Measurements from ENCODE around the gene SNX8.

The SNX8 gene

DNA sequence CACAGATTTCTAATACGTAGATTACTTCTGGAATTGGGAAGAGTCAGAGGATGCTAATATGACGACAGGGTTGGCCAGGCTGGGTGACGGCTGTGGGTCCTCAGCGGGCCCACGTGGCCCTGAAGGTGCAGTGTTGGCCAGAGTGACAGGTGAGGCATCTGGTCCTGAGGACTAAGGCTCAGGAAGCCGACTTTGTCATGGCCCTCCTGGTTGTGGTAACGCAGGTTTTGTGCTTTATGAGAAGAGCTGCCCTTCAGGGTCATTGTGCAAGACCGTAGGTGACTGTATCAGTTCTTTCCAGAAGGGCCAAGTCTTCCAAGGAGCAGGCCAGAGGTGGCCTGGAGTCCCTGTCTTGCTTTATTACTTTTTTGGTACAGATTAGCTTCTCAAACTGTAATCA, 42.9 kb upstream of the SNX8 start:
- TF ChIP-seq, protein P1, sequence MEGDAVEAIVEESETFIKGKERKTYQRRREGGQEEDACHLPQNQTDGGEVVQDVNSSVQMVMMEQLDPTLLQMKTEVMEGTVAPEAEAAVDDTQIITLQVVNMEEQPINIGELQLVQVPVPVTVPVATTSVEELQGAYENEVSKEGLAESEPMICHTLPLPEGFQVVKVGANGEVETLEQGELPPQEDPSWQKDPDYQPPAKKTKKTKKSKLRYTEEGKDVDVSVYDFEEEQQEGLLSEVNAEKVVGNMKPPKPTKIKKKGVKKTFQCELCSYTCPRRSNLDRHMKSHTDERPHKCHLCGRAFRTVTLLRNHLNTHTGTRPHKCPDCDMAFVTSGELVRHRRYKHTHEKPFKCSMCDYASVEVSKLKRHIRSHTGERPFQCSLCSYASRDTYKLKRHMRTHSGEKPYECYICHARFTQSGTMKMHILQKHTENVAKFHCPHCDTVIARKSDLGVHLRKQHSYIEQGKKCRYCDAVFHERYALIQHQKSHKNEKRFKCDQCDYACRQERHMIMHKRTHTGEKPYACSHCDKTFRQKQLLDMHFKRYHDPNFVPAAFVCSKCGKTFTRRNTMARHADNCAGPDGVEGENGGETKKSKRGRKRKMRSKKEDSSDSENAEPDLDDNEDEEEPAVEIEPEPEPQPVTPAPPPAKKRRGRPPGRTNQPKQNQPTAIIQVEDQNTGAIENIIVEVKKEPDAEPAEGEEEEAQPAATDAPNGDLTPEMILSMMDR (IDR thresholded peaks at IDR 0.05; ENCODE audit: low read depth, low read length) = no peak
- in situ Hi-C loops (cut with HindIII; ENCODE audit: low sequenced_read_pairs) = no loop called here
- no peak overlapping the region for H3K4me3 ChIP-seq (ENCODE audit: low read depth, low read length)
- DNase-seq (ENCODE audit: low read depth, low spot score) = no peak

DNA sequence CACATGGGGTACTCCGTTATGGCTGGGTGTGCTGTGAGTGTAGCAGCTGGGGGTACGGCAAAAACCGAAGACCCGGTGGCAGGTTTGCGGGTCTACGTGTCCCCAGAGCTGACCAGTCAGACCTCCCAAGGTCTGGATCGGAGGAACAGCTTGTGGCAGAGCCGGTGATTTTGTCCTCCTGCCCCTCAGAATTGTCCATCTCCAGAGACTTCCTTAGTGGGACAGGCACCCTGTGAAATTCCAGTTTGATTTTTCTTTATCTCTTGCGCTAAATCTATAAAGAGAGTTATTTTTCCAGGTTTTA, 41.4 kb upstream of the SNX8 start:
- H3K4me3 ChIP-seq (ENCODE audit: low read depth, low read length) = peak overlapping the region; percentile 93
- DNase-seq (ENCODE audit: low read depth, low spot score) = no peak
- TF ChIP-seq, protein P1 (IDR thresholded peaks at IDR 0.05; ENCODE audit: low read depth, low read length) = no peak
- in situ Hi-C loops (cut with HindIII; ENCODE audit: low sequenced_read_pairs) = no loop called here

DNA sequence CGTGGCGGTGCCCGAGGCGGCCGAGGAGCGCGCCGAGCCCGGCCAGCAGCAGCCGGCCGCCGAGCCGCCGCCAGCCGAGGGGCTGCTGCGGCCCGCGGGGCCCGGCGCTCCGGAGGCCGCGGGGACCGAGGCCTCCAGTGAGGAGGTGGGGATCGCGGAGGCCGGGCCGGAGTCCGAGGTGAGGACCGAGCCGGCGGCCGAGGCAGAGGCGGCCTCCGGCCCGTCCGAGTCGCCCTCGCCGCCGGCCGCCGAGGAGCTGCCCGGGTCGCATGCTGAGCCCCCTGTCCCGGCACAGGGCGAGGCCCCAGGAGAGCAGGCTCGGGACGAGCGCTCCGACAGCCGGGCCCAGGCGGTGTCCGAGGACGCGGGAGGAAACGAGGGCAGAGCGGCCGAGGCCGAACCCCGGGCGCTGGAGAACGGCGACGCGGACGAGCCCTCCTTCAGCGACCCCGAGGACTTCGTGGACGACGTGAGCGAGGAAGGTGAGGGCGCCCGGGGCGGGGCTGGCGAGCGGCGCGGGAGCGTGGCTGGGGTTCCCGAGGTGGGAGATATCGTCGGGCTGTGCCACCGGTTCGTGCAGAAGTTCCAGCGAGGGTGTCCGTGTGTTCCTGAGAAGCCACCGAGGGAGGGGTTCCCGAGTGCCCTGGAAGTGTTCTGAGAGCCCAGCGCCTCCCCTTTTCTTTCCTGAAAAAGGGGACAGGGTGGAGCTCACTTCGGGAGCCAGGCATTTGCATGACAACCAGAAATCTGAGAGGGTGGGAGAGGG, 40.9 kb upstream of the SNX8 start:
- TF ChIP-seq, protein P1 (IDR thresholded peaks at IDR 0.05; ENCODE audit: low read depth, low read length) = no peak
- DNase-seq (ENCODE audit: low read depth, low spot score) = no peak
- in situ Hi-C loops (cut with HindIII; ENCODE audit: low sequenced_read_pairs) = no loop called here
- H3K4me3 ChIP-seq (ENCODE audit: low read depth, low read length) = peak overlapping the region; percentile 93

DNA sequence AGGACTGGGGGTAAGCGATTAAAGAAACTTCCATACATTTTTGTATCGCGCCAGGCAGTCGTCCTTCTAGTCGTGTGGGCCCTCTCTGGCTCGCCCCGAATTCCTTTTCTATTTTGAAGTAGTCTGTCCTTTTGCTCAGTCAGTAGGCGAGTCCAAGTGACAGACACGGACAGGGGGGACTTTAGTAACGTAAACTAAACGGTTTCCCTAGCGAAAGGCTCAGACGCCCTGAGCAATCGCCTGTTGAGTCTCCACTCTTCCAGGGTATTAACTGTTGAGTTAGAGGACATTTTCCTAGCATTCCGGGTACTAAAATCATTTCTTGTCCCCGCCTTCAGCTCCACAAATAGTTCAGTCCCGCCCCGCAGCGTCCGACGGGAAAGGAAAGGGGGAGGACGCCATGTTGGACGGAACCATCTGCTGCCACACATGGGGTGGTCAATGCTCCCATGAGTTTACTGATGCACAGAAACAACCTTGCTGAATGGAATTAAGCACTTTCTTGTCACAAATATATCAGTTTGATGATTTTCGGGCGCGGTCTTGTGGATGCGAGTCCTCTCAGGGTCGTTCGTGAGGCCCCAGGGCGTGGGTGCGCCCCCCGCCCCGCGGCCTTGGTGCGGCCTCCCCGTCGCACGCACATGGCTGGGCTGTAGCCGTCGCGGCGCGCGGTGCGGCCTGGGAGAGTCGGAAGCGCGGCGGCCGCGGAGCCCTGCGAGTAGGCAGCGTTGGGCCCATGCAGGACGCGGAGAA, 40.1 kb upstream of the SNX8 start, which contains the start of gene EIF3B:
Gene EIF3B (plus strand): TSS at position 642 of the 753 bp plus-strand sequence. CDS start 95 bp downstream, at position 737.
- in situ Hi-C loops (cut with HindIII; ENCODE audit: low sequenced_read_pairs) = no loop called here

DNA sequence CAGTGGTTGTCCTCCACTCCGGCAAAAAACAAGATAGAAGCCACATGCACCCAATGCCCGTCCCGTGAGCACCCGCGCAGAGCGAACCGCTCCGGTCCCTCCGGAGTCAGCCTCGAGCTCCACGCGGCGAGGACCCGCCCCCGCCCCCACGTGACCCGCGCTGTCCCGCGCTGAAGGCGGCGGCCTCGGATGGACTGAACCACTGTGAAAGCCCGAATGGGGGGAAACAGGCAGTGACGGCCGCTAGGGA, 39.6 kb upstream of the SNX8 start:
- no peak for DNase-seq (ENCODE audit: low read depth, low spot score)
- in situ Hi-C loops (cut with HindIII; ENCODE audit: low sequenced_read_pairs) = no loop called here
- TF ChIP-seq, protein P1 (IDR thresholded peaks at IDR 0.05; ENCODE audit: low read depth, low read length) = no peak

More for the DNA sequence above, 40.1 kb upstream of the SNX8 start, which contains the start of gene EIF3B:
- TF ChIP-seq, protein P1 (IDR thresholded peaks at IDR 0.05; ENCODE audit: low read depth, low read length) = no peak
- DNase-seq (ENCODE audit: low read depth, low spot score) = peak; percentile 97
- H3K4me3 ChIP-seq (ENCODE audit: low read depth, low read length) = peak within 1 kb of the TSS; percentile 93

DNA sequence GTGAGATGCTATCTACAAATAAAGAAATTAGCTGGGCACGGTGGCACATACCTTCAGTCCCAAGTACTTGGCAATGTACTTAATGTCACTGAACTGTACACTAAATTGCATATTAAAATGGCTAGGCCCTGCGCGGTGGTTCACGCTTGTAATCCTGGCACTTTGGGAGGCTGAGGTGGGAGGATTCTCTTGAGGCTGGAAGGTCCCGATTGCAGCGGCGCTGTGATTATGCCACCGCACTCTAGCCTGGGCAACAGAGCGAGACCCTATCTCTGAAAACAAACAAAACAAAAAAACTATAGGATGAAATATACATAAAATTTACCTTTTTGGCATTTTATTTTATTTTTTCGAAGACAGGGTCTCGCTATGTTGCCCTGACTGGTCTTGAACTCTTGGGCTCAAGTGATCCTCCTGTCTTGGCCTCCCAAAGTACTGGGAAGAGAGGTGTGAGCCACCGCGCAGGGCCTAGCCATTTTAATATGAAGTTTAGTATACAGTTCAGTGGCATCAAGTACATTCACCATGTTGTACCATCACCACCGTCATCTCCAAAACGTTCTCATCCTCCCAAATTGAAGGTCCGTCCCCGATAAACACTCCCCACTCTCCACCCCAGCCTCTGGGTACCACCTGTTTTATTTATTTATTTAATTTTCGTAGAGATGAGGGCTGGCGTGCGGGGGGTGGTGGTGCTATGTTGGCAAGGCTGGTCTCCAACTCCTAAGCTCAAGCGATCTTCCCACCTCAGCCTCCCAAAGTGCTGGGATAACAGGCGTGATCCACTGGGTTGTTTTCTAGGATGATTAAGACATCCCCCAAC, 39.1 kb upstream of the SNX8 start:
- H3K4me3 ChIP-seq (ENCODE audit: low read depth, low read length) = peak overlapping the region; percentile 93
- no peak for DNase-seq (ENCODE audit: low read depth, low spot score)
- in situ Hi-C loops (cut with HindIII; ENCODE audit: low sequenced_read_pairs) = no loop called here
- TF ChIP-seq, protein P1 (IDR thresholded peaks at IDR 0.05; ENCODE audit: low read depth, low read length) = no peak

More for the DNA sequence above, 39.6 kb upstream of the SNX8 start:
- peak overlapping the region; percentile 93 for H3K4me3 ChIP-seq (ENCODE audit: low read depth, low read length)

Data from astrocyte of the spinal cord (primary cell).